Measurements from ENCODE around the gene CUX1.

DNA sequence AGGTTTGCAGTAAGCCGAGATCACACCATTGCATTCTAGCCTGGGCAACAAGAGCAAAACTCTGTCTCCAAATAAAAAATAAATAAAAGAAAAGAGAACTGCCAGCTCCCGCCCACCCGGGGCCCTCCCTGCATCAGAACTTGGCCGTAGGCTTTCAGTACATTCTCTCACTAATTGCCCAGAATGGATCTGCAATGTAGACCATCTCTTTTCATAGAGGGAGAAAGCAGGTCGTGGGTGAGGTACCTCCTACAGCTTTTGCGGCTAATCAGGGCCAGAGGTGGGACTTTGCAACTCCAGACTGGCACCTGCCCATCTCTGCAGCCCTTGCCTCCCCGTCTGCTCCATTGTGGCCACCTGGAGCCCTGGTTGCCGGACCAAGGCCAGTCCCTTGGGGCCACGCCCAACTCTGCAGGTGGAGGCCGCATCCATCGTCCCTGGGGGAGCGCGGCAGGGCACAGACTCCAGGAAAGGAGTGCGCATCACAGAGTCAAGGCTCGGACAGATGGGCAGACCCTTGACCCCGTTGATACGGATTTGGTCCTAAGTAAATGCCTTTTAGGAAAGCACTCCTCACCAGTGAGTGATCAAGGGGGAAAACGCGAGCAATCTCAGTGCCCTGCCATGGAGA lies 290.2 kb downstream of the CUX1 start:
- no peak for TF ChIP-seq CTCF (IDR thresholded peaks at IDR 0.05; ENCODE audit: low read depth, low read length, poor library complexity, severe bottlenecking)
- no peak for TF ChIP-seq EZH2phosphoT487 (IDR thresholded peaks at IDR 0.05; ENCODE audit: borderline replicate concordance, low read length)
